K562 (cell line): ENCODE results near the gene IFT81. TPM values are rescaled to one million over a fixed set of nuclear protein-coding genes. Genes with fewer than 3 reads are reported as not detected.
"Not testable (repeated sequence)": the region's sequence is repeated elsewhere in the genome, so short reads cannot be mapped to it uniquely, and the experiment has no call there.

Experiments used
- ATAC-seq: fragments of 200-7000 bp; cut with Tn5 transposase; 3 replicates; pipeline ENCODE4 v1.9.1; 2020; ENCODE audit warnings: moderate library complexity
- BruUV-seq: library from RNA; stranded (reverse); fragments of 400-500 nt; replicated peaks from 2 replicates; lab custom pipeline; 2021; lab: Mats Ljungman, UMichigan
- CTCF ChIA-PET: fragments of 300-600 bp; formaldehyde crosslinking; extraction: SDS; loops from one replicate; lab custom pipeline; 2021; ENCODE audit warnings: low intra/inter-chr PET ratio; lab: Yijun Ruan, JAX
- POLR2A ChIA-PET: fragments of 300-600, 350-650 bp; sonication (Branson Sonifier 250); formaldehyde crosslinking; extraction: SDS; loops from one replicate; lab custom pipeline; 2021; ENCODE audit warnings: antibody characterized with exemption, inconsistent platforms; lab: Yijun Ruan, JAX
- DNase-seq, 4 experiments: peaks; one replicate each; pipeline versions ENCODE4 v3.0.0 to v3.0.0-alpha.2; 2011 to 2018; ENCODE audit warnings: low spot score in 3 of 4, mixed read lengths in 3 of 4; ENCODE audit errors: extremely low read depth in 1 of 4
- FAIRE-seq: peaks from 2 replicates; lab custom pipeline; 2011; peaks lifted over from hg19 to GRCh38; lab: Jason Lieb, UNC
- H2AFZ ChIP-seq: 2 replicates; pipeline ENCODE4 v1.6.0; 2011; ENCODE audit warnings: low read depth, low read length, control low read depth, inconsistent platforms
- H3K27ac ChIP-seq: fragments of 200-600 bp; 3 replicates; pipeline ENCODE4 v1.8.0; 2011; ENCODE audit warnings: low read depth, mild to moderate bottlenecking, control low read depth, inconsistent platforms, low read length, moderate library complexity, mixed read lengths; ENCODE audit errors: extremely low read depth
- H3K27me3 ChIP-seq, 2 experiments: fragments of 300-600 bp in 1 of 2; 2 replicates in 1 of 2; 3 replicates in 1 of 2; pipeline versions ENCODE4 v1.6.0 to v1.8.0; 2011; ENCODE audit warnings: inconsistent platforms in 2 of 2, low read length in 2 of 2, mild to moderate bottlenecking in 1 of 2, mixed read lengths in 1 of 2, moderate library complexity in 1 of 2; ENCODE audit not compliant: control insufficient read depth in 2 of 2, insufficient read depth in 2 of 2
- H3K36me3 ChIP-seq: fragments of 300-600 bp; 3 replicates; pipeline ENCODE4 v1.8.0; 2011; ENCODE audit warnings: mild to moderate bottlenecking, low read length, inconsistent platforms; ENCODE audit not compliant: control insufficient read depth, insufficient read depth
- H3K4me1 ChIP-seq, 2 experiments: fragments of 200-600 bp in 1 of 2; replicated peaks in 1 of 2; 2 replicates in 1 of 2; 3 replicates in 1 of 2; pipeline versions ENCODE4 v1.5.1 to v1.8.0; 2011; ENCODE audit warnings: inconsistent platforms in 2 of 2, low read length in 2 of 2, mild to moderate bottlenecking in 1 of 2, mixed read lengths in 1 of 2, moderate library complexity in 1 of 2; ENCODE audit not compliant: control insufficient read depth in 2 of 2, insufficient read depth in 2 of 2
- H3K4me2 ChIP-seq: 2 replicates; pipeline ENCODE4 v1.6.1; 2011; ENCODE audit warnings: low read length, control low read depth, inconsistent platforms, mixed read lengths; ENCODE audit not compliant: insufficient read depth
- H3K4me3 ChIP-seq: fragments of 200-600 bp; sonication (generic), shearing (Covaris generic); 2 replicates; pipeline ENCODE4 v1.5.1; 2016; ENCODE audit warnings: control low read depth, inconsistent platforms
- H3K79me2 ChIP-seq: fragments of 200-600 bp; 3 replicates; pipeline ENCODE4 v1.8.0; 2011; ENCODE audit warnings: low read length, inconsistent platforms; ENCODE audit not compliant: control insufficient read depth, insufficient read depth
- H3K9ac ChIP-seq, 2 experiments: 2 replicates each; pipeline versions ENCODE4 v1.6.0 to v1.6.1; 2011; ENCODE audit warnings: low read depth in 2 of 2, low read length in 2 of 2, control low read depth in 1 of 2, inconsistent platforms in 1 of 2, mild to moderate bottlenecking in 1 of 2, mixed read lengths in 1 of 2; ENCODE audit not compliant: insufficient read depth in 1 of 2
- H3K9me1 ChIP-seq: one replicate; pipeline ENCODE4 v1.6.0; 2011; ENCODE audit warnings: inconsistent platforms, mild to moderate bottlenecking, low read length, moderate library complexity; ENCODE audit not compliant: control insufficient read depth, insufficient read depth
- H3K9me3 ChIP-seq: replicated peaks from 2 replicates; pipeline ENCODE4 v1.5.1; 2011; ENCODE audit warnings: low read depth, low read length, inconsistent platforms; ENCODE audit not compliant: control insufficient read depth, insufficient read depth
- H4K20me1 ChIP-seq: replicated peaks from 2 replicates; pipeline ENCODE4 v1.6.1; 2011; ENCODE audit warnings: low read length, inconsistent platforms, mixed read lengths; ENCODE audit not compliant: control insufficient read depth, insufficient read depth
- ADNP ChIP-seq: fragments of 200-800 bp; sonication (Bioruptor generic); IDR thresholded peaks from 2 replicates; pipeline ENCODE4 v1.6.1; 2016; ENCODE audit warnings: missing genetic modification characterization, missing compliant biosample characterization
- ARID1B ChIP-seq: fragments of 450-650 bp; IDR thresholded peaks from 2 replicates; pipeline ENCODE4 v1.6.1; 2016; ENCODE audit warnings: antibody characterized with exemption, mild to moderate bottlenecking, inconsistent platforms
- C11orf30 ChIP-seq: fragments of 450-650 bp; IDR thresholded peaks from 2 replicates; pipeline ENCODE4 v1.6.1; 2016; ENCODE audit warnings: low read depth, mild to moderate bottlenecking
- DPF2 ChIP-seq: fragments of 450-650 bp; IDR thresholded peaks from 2 replicates; pipeline ENCODE4 v1.6.1; 2016
- EZH2 ChIP-seq: IDR thresholded peaks from 2 replicates; pipeline ENCODE4 v1.6.1; 2012; ENCODE audit warnings: low read depth, mild to moderate bottlenecking, inconsistent platforms, low read length, borderline replicate concordance
- KDM1A ChIP-seq, 2 experiments: fragments of 450-650 bp; IDR thresholded peaks; 2 replicates each; pipeline ENCODE4 v1.6.1; 2016; ENCODE audit warnings: mild to moderate bottlenecking in 2 of 2
- MAFG ChIP-seq: fragments of 450-650 bp; conservative IDR thresholded peaks from 2 replicates; pipeline ENCODE4 v1.6.1; 2016; ENCODE audit warnings: missing genetic modification characterization, missing compliant biosample characterization
- PBX2 ChIP-seq, 2 experiments: IDR thresholded peaks in 1 of 2; conservative IDR thresholded peaks in 1 of 2; 2 replicates each; pipeline ENCODE4 v1.6.1; 2016; ENCODE audit warnings: low read depth in 2 of 2, mild to moderate bottlenecking in 1 of 2, missing compliant biosample characterization in 1 of 2, missing genetic modification characterization in 1 of 2, moderate library complexity in 1 of 2
- TRIM24 ChIP-seq, 2 experiments: fragments of 450-650 bp; IDR thresholded peaks; 2 replicates each; pipeline ENCODE4 v1.6.1; 2016
- ZNF316 ChIP-seq: fragments of 450-650 bp; IDR thresholded peaks from 2 replicates; pipeline ENCODE4 v1.6.1; 2016
- WGBS: fragments of 100-300 bp; shearing (Covaris generic); methylation state at CpG from one replicate; pipeline ENCODE4 v1.1.6; 2016; ENCODE audit warnings: low coverage, mixed read lengths; ENCODE audit not compliant: insufficient coverage; ENCODE audit errors: missing lambda C conversion rate; 5-methylcytosine and 5-hydroxymethylcytosine counted together
- in situ Hi-C: fragments of 300-500 bp; cut with MboI; formaldehyde crosslinking; loops from 4 replicates; pipeline ENCODE4 v1.15.0; 2018; ENCODE audit warnings: inconsistent platforms, mixed read lengths
- intact Hi-C: fragments of 100-400 bp; cut with micrococcal nuclease; formaldehyde crosslinking; loops from 2 replicates; pipeline ENCODE4 v1.14.2; 2022
- polyA plus RNA-seq, 8 experiments: library from polyadenylated mRNA; depleted of rRNA in 4 of 8; stranded (reverse) in 5 of 8; unstranded in 3 of 8; fragments of >200 nt; fragmentation: Nextera tagmentation in 2 of 8; fragmentation: Illumina TruSeq in 1 of 8; extraction: Ambion mirVana in 2 of 8; extraction: Trizol in 1 of 8; gene quantifications; 2 replicates each; pipeline versions ENCODE4 v1.2.1 to v1.2.3, GENCODE V29; 2011 to 2014; ENCODE audit warnings: inconsistent platforms in 1 of 8, missing spikeins in 1 of 8
- total RNA-seq, 7 experiments: library from RNA; depleted of rRNA in 6 of 7; stranded (reverse); fragments of >200 nt in 6 of 7; fragmentation: Illumina TruSeq in 2 of 7; extraction: Trizol in 2 of 7; gene quantifications; 2 replicates each; pipeline versions ENCODE4 v1.2.1 to v1.2.3, GENCODE V29; 2011 to 2021; ENCODE audit warnings: low replicate concordance in 1 of 7

The IFT81 gene
- total and polyA plus RNA-seq, 9 of the 15 experiments (the other 6 are each of a cell fraction or from before 2014, with no cell fraction given) = 2.8 to 11.9 (median 7.9) TPM

- ATAC-seq (no peak), FAIRE-seq (no peak), DNase-seq (no peak)
- Histone ChIP-seq H3K36me3 (no peaks in the 10 kb centered on the region), H3K9me1 (no peaks in the 10 kb centered on the region), H3K9ac (no peak overlapping the region), H3K4me3 (no peak overlapping the region), H3K27ac (no peak overlapping the region), H3K4me2 (no peak overlapping the region), H4K20me1 (no peaks in the 10 kb centered on the region), H3K27me3 (no peaks in the 10 kb centered on the region), H3K79me2 (no peaks in the 10 kb centered on the region), H3K9me3 (no peaks in the 10 kb centered on the region), H3K4me1 (peaks cover 10 to 11% of the 10 kb centered on the region in 2 experiments; a peak in 3 of 5 replicates), H2AFZ (no peak overlapping the region)
- no peak for TF ChIP-seq EZH2
- intact Hi-C loops = no loop called here
- in situ Hi-C loops = no loop called here
- 70% methylated on average over 4 of the region's 6 CpGs for WGBS
- POLR2A ChIA-PET = no interaction called here
- CTCF ChIA-PET = interaction anchor here (0.6 kb wide), 1 partner anchor 8 kb away, joined by 6 read pairs; no protein-coding TSS in a partner anchor
- BruUV-seq = no TSS peak
Measured at GRCh38 chr12:110254971-110255540, 130.9 kb downstream of the IFT81 start.

GRCh38 chr12:110255890-110256456, 131.8 kb downstream of the IFT81 start:
- BruUV-seq; H3K9ac ChIP-seq; H3K4me2 ChIP-seq; H3K79me2 ChIP-seq; ATAC-seq; H3K9me1 ChIP-seq; DNase-seq; intact Hi-C loops; FAIRE-seq; H2AFZ ChIP-seq; H3K27me3 ChIP-seq; H4K20me1 ChIP-seq; H3K27ac ChIP-seq; CTCF ChIA-PET; H3K36me3 ChIP-seq; H3K4me3 ChIP-seq; in situ Hi-C loops; H3K9me3 ChIP-seq; TF ChIP-seq PBX2 (CRISPR knock-in tag; IDR thresholded peaks at IDR 0.05; ENCODE audit: low read depth): not testable (repeated sequence)
- POLR2A ChIA-PET = interaction anchor here (1.2 kb wide), 1 partner anchor 8 kb away, joined by 3 read pairs; no protein-coding TSS in a partner anchor
- WGBS = 70% methylated on average over 8 of the region's 11 CpGs
- H3K4me1 ChIP-seq = peaks cover 10 to 11% of the 10 kb centered on the region in 2 experiments; a peak in 3 of 5 replicates
- TF ChIP-seq ARID1B (0 out of 2 replicates have a peak, but pooled peaks have one; percentile 4), ZNF316 (peak; percentile 57; the same call in 1 of the 2 replicates), TRIM24 (IDR thresholded peaks at IDR 0.05) (0 out of 4 replicates have a peak, but pooled peaks of 1 of the 2 experiments have one; percentile 18), DPF2 (0 out of 2 replicates have a peak, but pooled peaks have one; percentile 16), KDM1A (IDR thresholded peaks at IDR 0.05) (0 out of 4 replicates have a peak, but pooled peaks of 1 of the 2 experiments have one; percentile 9), C11orf30 (peak; percentile 56), MAFG (tag) (peak; percentile 72), PBX2 (tag; conservative IDR thresholded peaks at IDR 0.05; ENCODE audit: low read depth) (0 out of 2 replicates have a peak, but pooled peaks have one; percentile 43), ADNP (tag) (peak; percentile 64)
